GM12864 (cell line): Measurements from ENCODE around the gene ATG13.

Experiments used
- DNase-seq: peaks from one replicate; pipeline ENCODE4 v3.0.0-alpha.2; 2011; ENCODE audit warnings: low read depth
- H3K4me3 ChIP-seq: 2 replicates; pipeline ENCODE4 v1.5.1; 2011; ENCODE audit warnings: mild to moderate bottlenecking, low read depth, low read length, control low read depth
- CTCF ChIP-seq: IDR thresholded peaks from 2 replicates; pipeline ENCODE4 v1.5.1; 2011; ENCODE audit warnings: low read depth, mild to moderate bottlenecking, moderate library complexity, low read length, control low read depth, inconsistent platforms; ENCODE audit errors: missing control alignments

The ATG13 gene

GRCh38 chr11:46694072-46694471 lies 76.7 kb downstream of the ATG13 start:
- no peak for DNase-seq
- no peak for TF ChIP-seq CTCF
- no peak overlapping the region for H3K4me3 ChIP-seq

- no peak for DNase-seq
- no peak overlapping the region for H3K4me3 ChIP-seq
- no peak for TF ChIP-seq CTCF
Observed at GRCh38 chr11:46694607-46695006, 77.3 kb downstream of the ATG13 start.

DNA sequence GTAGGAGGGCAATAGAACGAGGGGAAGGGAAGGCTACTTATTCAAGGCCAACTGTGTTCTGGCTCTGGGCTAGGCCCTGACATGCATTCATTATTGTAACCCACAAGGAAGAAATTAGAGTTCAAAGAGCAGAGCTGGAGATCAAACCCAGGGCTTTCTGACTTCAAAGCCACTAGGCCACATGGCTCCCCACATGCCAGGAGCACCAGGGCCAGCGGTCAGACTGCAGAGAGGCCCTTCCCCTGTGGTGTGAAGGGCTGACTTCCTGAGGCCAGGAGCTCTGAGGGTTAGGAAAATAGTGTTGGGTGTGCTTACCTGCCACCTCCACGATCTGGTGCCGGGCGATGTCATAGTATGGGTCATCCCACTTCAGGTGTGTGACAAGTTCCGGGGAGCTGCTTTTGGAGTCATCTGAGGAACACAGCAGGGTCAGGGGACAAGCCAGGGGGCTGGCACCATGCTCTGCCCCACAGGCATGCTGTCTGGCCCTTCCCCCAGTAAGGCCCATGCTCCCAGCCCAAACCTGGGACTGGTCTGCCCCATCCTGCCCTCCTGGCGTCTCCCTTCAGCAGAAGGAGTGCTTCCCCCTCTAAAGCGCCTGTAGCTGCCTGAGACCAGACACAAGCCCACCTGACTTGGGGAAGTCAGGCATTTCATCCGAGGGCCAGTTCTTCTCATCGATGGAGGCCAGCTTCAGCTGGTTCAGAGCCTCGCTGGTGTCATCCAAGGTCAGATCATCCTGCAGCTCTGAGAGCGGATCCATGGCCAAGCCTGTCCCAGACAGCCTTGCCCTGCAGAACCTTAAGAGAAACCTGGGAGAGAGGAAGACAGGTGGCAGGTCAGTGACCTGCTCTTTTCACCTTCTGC lies 78.2 kb downstream of the ATG13 start:
- no peak for TF ChIP-seq CTCF
- H3K4me3 ChIP-seq: no peak overlapping the region
- DNase-seq: no peak

- TF ChIP-seq CTCF: no peak
- H3K4me3 ChIP-seq: no peak overlapping the region
- DNase-seq: no peak
Observed at GRCh38 chr11:46696212-46696558, 78.8 kb downstream of the ATG13 start.

- no peak for DNase-seq
- no peak for TF ChIP-seq CTCF
- H3K4me3 ChIP-seq: no peak overlapping the region
Observed at GRCh38 chr11:46697303-46697702, 80.0 kb downstream of the ATG13 start.

DNA sequence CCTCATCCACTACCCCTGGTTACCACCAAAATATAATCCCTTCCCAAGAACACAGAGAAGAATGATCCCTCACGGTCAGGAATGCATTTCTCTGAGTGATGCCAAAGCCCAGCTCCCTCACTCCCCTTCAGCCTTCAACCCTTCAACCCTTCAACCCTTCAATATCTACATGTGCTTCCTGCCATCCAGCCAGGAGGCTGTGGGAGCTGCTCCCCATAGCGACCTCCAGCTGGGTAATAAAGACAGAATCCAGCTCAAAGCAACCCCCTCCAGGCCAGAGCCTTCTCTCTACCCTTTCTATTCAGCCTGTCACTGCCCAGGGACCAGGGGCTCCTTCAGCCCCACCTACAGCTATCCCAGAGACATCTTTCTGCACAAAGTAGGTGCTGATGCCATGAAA lies 80.4 kb downstream of the ATG13 start:
- no peak for DNase-seq
- no peak overlapping the region for H3K4me3 ChIP-seq
- no peak for TF ChIP-seq CTCF

- H3K4me3 ChIP-seq: no peak overlapping the region
- no peak for TF ChIP-seq CTCF
- DNase-seq: no peak
Observed at GRCh38 chr11:46698597-46698996, 81.2 kb downstream of the ATG13 start.
